HCT116 (cell line): ENCODE results near the gene DHRS7B.

Experiments used
- CEBPB ChIP-seq: IDR thresholded peaks from 2 replicates; pipeline ENCODE4 v1.6.1; 2012; ENCODE audit warnings: low read depth
- EZH2 ChIP-seq: fragments of 200-600 bp; sonication (generic); IDR thresholded peaks from 2 replicates; pipeline ENCODE4 v1.6.1; 2017; ENCODE audit warnings: antibody characterized with exemption, mixed run types
- EZH2phosphoT487 ChIP-seq: fragments of 200-600 bp; IDR thresholded peaks from 2 replicates; pipeline ENCODE4 v1.6.1; 2018; ENCODE audit warnings: antibody characterized with exemption, borderline replicate concordance
- POLR2A ChIP-seq: IDR thresholded peaks from 2 replicates; pipeline ENCODE4 v1.7.0; 2011; ENCODE audit warnings: borderline replicate concordance; ENCODE audit not compliant: insufficient read depth, insufficient read length; ENCODE audit errors: extremely low read depth

DNA sequence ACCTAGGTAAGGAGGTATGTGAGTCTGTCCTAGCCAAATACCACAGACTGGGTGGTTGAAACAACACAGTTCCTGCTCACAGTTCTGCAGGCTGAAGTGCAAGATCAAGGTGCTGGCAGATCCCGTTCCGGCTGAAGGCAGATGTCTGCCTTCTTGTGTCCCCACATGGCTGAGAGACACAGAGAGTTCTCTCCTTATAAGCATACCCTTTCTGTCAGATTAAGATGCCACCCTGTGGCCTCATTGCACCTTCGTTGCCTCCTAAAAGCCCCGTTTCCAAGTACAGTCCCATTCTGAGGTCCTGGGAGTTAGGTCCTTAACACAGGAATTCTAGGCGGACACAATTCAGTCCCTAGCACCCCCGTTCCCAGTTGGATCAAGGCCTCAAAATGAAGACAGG lies 96.3 kb downstream of the DHRS7B start:
- no peak for TF ChIP-seq POLR2A
- no peak for TF ChIP-seq CEBPB
- no peak for TF ChIP-seq EZH2
- TF ChIP-seq EZH2phosphoT487, result no peak
